HG03175 (cell line): Measurements from ENCODE around the gene CDK2.
"Not testable (repeated sequence)": the region's sequence is repeated elsewhere in the genome, so short reads cannot be mapped to it uniquely, and the experiment has no call there.

Experiments
- ATAC-seq: cut with Tn5 transposase; IDR thresholded peaks from one replicate; pipeline ENCODE4 v1.9.1; 2021; ENCODE audit warnings: mild to moderate bottlenecking, moderate library complexity; ENCODE audit not compliant: unreplicated experiment

CDK2 gene

DNA sequence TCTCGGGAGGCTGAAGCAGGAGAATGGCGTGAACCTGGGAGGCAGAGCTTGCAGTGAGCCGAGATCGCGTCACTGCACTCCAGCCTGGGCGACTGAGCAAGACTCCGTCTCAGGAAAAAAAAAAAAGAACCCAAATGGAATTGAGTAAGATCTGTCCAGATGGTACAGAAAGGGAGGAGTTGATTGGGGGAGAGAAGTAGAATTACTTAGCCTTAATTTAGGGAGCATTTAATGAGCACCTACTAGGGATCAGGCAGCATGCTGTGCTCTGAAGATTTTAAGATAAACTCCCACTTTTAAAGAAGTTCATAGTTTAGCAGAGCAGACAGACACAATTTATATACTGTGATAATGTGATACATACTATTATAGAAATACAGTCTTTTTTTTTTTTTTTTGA lies 11.8 kb downstream of the CDK2 start:
- ATAC-seq: no peak

DNA sequence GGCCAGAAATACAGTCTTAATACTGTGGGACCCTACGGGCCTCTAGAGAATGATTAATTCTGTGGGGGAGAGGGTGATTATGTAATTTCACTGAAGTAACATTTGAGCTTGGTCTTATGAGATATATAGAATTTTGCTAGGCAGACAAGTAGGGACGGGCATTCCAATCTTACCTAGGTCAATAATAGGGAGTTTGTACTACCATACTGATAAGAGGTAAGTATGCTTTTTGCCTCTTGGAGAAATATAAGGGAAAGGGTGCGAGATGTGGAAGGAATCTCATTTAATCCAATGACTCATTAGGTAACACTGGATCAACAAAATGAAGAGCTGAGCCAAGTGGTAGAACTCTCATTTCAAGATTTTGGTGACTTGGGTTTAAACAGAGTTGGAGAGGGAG lies 12.4 kb downstream of the CDK2 start:
- no peak for ATAC-seq

DNA sequence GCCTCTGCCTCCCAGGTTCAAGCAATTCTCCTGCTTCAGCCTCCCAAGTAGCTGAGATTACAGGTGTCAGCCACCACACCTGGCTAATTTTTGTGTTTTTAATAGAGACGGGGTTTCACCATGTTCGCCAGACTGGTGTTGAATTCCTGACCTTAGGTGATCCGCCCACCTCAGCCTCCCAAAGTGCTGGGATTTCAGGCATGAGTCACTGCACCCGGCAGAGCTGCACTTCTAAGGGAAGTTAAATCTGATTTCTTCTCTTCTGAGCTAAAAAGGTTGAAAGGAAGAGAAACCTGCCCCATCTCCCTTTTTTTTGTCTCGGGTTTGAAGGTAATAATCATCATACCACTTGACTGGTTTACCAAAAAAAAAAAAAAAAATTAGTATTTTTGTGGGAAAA lies 15.3 kb downstream of the CDK2 start:
- not testable (repeated sequence) for ATAC-seq

DNA sequence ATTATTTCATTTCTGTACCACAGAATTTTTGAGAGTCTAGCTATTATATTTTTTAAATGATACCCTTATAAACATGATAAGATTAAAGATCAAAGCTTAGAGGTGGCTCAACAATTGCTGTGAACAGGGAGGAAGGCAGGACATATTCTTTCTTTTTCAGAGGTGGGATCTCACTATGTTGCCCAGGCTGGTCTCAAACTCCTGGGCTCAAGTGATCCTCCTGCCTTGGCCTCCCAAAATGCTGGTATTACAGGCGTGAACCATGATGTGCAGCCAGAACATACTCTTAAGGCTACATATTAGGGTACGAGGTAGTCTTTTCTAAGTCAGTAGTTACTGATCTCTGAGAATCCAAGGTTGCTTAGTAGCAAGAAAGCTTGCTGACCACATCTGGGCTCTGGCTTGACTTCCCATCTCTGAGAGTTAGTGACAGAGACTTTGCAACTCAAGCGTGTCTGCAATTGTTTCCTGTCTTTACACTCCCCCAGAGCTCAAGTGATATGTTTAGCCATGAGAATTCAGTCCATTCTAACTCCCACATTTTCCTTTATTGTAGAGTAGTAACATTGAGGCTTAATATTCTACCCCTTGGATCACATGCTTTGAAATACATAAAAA lies 15.8 kb downstream of the CDK2 start:
- ATAC-seq: peak; percentile 91

DNA sequence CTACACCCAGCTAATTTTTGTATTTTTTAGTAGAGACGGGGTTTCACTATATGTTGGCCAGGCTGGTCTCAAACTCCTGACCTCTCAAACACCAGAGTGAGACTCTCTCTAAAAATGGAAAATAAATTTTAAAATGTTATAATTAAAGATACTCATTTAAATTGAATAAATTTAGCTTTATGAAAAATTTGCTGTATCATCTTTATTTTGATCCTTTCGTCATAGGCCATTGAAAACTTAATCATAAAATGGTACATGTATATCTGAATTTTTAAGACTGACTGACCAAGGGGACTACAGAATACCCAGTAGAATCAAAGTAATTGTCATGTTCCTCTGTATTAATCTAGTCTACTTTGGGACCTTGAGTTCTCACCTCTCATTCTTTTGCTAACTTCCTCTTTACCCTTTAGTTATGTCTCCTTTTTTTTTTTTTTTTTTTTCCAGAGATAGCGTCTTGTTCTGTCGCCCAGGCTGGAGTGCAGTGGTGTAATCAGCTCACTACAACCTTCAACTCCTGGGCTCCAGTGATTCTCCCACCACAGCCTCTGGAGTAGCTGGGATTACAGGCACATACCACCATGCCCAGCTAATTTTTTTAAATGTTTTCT lies 16.7 kb downstream of the CDK2 start:
- no peak for ATAC-seq

DNA sequence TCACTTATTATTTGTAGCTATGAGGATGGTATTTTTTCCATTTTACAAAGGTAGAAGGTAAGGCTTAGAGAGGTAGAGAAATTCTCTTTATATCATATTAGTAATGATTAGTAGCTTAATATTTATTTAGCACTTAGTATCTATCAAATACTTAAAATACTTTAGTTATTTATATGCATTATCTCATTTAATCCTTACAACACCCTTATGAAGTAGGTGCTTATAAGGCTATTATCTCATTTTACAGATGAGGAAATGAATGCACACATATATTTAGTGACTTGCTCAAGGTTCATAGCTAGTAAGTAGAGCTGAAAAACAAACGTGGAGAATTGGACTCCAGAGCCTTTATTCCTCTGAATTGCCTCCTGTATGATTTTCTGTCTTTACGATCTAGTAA lies 18.2 kb downstream of the CDK2 start:
- ATAC-seq: no peak

DNA sequence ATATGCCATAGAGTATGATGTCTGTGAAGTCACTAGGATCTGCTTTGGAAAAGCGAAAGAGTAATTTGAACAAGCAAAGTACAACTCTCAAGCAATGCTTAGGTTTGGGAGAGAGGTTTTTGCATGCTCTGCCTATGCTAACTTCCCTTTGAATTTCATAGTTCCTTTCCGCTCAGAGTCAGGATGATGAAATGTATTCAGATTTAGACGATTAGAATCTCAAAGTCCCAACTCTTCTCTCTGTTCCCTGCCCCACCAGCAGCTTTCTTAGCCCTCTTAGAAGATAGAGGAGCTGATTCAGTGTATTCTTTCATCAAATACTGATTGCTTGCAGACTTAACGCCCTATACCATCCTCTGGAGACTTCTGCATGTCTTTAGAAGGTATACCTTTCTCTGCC lies 18.7 kb downstream of the CDK2 start:
- ATAC-seq: no peak

DNA sequence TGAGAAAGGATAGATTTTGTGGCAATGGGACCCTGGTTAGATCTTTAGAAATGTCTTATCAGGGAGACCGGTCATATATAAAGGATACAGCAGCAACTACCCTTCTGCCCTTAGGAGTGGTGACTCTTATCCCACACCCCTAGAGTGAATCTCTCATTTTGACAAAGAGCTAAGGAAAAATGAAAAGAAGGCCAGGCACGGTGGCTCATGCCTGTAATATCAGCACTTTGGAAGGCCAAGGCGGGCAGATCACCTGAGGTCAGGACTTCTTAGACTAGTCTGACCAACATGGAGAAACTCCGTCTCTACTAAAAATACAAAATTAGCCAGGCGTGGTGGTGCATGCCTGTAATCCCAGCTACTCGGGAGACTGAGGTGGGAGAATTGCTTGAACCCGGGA lies 19.3 kb downstream of the CDK2 start:
- ATAC-seq: not testable (repeated sequence)

DNA sequence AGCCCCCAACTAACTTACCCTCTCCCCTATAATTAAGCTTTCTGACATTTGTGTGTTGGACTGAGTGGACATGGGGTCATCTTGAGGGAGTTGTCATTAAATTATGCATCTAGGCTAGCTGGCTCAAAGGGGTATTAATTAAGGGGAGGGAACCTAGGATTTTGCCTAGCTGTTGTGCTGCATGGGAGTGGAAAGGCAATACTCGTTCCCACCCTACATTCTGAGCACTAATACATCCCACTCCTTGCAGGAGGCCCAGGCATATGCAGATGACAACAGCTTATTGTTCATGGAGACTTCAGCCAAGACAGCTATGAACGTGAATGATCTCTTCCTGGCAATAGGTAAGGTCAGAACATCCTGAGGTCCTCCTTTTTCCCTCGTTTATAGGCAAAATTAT lies 24.5 kb downstream of the CDK2 start:
- ATAC-seq: no peak

DNA sequence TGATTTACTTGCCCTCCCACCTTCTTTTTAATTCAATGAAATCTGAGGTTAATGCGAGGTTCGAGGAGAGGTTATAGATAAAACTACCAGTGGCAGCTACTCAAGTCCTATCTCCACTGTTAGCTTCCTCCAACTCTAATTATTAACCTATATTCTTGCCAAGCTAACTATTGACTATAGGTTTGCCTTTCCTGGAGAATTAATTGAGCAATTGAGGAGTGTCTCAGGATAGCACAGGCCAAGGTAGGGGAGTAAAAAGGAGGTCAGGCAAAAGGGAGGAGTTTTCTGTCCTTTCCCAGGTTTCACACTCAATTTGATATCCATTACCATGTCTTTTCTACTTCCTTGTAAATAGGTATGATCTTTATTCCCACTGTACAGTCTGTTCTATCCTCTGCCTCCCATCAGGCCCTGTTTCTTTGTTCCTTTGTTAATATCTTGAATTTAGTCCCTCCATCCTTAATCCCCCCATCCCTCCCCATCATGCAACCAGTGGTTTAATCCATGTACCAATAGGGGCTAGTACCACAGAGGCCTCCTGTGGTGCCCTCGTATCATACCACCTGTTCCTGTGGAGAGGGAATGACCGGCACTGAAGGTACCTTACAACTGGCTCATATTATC lies 26.7 kb downstream of the CDK2 start:
- no peak for ATAC-seq

DNA sequence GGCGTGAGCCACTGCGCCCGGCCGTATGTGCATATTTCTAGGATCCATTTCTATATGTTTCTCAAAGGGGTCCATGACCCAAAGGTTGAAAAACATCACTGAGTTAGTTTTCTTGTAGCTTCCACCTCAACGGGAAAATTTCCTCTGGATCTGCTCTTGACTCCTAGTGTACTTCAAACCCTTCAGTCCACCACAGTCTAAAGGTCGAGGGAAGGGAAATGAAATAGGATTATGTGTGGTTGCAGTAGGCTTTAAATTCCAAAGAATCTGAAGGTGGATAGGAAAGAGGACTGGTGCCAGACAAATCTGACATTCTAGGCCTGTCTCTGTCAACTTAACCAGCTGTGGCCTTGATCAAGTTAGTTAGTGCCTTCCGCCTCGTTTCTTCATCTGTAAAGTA lies 28.7 kb downstream of the CDK2 start:
- no peak for ATAC-seq

DNA sequence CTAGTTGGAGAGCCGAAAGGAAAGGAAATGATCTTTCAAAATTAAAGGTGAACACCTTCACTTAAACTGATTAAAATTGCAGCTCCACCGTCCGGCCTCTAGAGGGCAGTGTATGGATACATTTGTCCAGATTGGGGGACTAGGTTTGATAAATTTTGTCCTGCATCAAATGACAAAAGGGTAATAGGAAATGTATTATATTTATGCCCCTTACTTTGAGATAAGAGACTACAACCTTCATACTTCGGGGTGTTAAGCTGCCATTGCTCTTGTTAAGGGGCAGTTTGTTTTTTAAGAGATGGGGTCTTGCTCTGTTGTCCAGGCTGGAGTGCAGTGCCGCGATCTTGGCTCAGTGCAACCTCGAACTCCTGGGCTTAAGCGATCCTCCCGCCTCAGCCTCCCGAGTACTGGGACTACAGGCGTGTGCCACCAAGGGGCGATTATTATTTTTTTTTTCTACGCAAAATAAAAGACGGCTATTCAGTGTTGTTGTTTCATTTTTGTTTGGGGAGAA lies 29.6 kb downstream of the CDK2 start:
- no peak for ATAC-seq

DNA sequence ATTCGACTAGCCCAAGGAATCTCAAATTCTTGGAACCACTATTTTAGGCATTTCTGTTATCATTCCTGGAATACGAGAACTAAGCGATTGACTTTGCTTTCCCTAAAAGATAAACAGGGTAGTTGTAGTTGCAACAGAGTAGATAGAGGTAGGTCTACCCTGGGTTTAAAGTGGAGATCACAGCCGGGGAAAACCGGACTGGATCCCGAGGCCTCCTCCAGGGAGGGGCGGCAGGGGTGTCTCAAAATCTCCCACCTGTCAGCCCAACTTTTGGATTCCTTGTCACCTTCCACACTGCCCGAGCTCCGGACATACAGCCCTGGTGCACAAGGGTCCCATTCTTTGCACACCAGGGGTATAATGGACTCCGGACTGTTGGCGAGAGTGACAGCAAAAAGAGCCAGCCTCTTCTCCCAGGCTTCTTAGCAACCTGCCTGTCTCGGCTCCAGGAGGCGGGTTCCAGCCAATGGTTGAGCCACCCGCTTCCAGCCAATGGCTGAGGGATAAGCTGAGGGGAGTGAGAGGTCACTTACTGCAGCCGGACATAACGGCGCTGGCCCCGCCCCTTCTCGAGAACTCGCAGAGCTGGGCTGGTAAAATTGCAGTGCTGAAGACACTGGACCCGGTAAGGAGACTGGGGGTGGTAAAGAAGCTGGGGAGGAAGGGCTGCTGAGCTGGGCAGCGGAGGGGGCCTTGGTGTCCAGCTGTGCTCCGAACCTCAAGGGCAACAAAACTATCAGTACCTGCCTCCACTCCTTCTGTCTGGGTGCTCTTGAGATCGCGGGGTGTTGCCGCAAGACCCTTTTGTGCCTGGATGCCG lies 30.3 kb downstream of the CDK2 start, which contains the start of gene SUOX:
Gene SUOX (plus strand): TSS at position 562 of the 820 bp plus-strand sequence. CDS start 4,946 bp downstream, outside the sequence.
- peak; percentile 100 for ATAC-seq

DNA sequence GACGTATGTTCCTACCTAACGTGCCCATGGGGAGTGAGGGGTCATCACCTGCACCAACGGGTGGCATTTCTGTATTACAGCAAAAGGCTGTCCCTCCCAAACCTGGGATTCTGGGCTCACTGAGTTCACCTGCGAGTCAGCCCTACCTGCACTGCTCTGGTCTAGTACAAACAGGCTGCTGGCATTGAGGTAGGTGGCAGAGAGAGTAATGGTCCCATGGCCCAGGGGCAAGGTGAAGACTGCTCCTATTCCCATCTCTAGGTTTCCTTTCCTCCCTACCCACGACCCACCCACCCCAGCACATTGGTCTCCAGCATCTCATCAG lies 30.9 kb downstream of the CDK2 start:
- no peak for ATAC-seq

DNA sequence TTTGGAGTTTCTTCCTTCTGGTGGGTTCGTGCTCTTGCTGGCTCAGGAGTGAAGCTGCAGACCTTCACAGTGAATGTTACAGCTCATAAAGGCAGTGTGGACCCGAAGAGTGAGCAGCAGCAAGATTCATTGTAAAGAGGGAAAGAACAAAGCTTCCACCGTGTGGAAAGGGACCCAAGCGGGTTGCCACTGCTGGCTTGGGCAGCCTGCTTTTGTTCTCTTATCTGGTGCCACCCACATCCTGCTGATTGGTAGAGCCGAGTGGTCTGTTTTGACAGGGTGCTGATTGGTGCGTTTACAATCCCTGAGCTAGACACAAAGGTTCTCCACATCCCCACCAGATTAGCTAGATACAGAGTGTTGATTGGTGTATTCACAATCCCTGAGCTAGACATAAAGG lies 32.9 kb downstream of the CDK2 start:
- ATAC-seq: not testable (repeated sequence)

DNA sequence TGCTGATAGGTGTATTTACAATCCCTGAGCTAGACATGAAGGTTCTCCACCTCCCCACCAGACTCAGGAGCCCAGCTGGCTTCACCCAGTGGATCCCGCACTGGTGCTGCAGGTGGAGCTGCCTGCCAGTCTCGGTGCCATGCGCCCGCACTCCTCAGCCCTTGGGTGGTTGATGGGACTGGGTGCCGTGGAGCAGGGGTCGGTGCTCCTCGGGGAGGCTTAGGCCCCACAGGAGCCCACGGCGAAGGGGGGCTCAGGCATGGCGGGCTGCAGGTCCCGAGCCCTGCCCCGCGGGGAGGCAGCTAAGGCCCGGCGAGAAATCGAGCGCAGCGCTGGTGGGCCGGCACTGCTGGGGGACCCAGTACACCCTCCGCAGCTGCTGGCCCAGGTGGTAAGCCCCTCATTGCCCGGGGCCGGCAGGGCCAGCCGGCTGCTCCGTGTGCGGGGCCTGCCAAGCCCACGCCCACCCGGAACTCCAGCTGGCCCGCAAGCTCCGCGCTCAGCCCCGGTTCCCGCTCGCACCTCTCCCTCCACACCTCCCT lies 33.4 kb downstream of the CDK2 start:
- not testable (repeated sequence) for ATAC-seq

DNA sequence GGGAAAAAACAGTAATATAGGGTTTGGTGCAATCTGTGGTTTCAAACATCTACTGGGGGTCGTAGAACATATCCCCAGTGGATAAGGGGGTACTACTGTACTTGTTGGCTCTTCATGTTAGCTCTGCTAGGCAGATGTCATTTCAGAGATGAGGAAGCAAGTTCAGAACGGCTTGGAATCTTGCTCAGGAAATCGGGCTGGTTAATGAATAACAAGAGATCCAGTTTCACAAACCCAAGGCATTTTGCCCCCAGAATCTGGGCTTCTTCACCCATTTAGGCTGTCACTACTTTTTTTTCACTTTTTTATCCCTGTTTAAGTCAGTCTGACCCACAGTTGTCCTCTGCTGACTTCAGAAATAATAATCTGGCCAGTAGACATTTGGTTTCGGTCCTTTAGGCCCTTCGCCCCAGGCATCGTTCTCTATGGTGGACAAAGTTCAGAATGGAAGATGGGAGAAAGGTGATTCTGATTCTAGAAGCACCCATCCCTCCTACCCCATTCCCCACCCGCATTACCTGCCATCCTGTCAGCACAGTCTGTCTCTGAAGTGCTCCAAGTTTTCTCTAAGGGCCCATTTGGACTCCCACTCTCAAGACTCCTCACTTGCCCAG lies 35.0 kb downstream of the CDK2 start:
- no peak for ATAC-seq

DNA sequence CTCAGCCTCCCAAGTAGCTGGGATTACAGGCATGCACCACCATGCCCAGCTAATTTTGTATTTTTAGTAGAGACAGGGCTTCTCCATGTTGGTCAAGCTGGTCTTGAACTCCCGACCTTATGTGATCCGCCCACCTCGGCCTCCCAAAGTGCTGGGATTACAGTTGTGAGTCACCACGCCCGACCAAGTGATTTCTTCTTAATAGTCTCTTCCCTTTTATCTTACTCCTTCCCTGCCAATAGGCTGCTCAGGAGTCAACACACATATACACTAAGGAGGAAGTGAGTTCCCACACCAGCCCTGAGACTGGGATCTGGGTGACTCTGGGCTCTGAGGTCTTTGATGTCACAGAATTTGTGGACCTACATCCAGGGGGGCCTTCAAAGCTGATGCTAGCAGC lies 36.7 kb downstream of the CDK2 start:
- ATAC-seq: not testable (repeated sequence)

DNA sequence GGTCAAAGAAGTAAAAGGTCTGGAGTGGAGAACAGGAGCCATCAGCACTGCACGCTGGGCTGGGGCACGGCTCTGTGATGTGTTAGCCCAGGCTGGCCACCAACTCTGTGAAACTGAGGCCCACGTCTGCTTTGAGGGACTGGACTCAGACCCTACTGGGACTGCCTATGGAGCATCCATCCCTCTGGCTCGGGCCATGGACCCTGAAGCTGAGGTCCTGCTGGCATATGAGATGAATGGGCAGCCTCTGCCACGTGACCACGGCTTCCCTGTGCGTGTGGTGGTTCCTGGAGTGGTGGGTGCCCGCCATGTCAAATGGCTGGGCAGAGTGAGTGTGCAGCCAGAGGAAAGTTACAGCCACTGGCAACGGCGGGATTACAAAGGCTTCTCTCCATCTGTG lies 37.6 kb downstream of the CDK2 start:
- ATAC-seq: no peak
